ENCODE data around the gene IFIH1.

DNA sequence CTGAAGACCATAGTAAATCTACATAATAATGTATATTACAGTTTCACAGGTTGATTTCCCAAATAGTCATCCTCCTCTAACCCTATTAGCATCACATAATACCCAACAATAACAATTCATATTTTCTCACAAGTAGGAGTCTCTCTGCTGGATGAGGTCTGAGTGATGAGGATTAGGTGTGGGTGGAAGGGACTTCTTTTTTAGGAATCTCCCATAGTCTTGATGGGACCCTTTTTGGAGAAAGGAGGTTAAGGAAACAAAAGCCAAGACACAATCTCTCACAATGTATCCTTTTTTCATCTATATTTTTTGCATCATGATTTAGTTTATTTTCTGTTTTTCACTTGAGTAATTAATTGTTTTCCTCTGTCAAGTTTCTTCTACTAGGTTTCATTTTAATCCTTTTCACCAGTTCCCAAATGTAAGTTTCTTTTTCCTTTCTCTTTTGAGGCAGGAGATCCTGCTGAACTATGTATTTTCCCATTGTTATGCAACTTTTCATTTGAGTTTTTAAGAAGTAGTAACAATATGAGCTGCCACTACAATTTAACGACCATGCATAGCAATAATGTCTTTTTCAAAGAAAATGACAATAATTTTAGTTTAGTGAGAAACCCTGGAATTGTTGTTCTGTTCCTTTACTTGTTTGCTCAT lies 2.5 kb upstream of the IFIH1 start:
- TF ChIP-seq, protein P1, sequence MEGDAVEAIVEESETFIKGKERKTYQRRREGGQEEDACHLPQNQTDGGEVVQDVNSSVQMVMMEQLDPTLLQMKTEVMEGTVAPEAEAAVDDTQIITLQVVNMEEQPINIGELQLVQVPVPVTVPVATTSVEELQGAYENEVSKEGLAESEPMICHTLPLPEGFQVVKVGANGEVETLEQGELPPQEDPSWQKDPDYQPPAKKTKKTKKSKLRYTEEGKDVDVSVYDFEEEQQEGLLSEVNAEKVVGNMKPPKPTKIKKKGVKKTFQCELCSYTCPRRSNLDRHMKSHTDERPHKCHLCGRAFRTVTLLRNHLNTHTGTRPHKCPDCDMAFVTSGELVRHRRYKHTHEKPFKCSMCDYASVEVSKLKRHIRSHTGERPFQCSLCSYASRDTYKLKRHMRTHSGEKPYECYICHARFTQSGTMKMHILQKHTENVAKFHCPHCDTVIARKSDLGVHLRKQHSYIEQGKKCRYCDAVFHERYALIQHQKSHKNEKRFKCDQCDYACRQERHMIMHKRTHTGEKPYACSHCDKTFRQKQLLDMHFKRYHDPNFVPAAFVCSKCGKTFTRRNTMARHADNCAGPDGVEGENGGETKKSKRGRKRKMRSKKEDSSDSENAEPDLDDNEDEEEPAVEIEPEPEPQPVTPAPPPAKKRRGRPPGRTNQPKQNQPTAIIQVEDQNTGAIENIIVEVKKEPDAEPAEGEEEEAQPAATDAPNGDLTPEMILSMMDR (conservative IDR thresholded peaks at IDR 0.05; ENCODE audit: low read depth, low read length), result no peak
- no peak for TF ChIP-seq EZH2 (IDR thresholded peaks at IDR 0.05; ENCODE audit: low read length, unreplicated experiment)
- TF ChIP-seq EZH2phosphoT487 (IDR thresholded peaks at IDR 0.05; ENCODE audit: borderline replicate concordance, low read length), result no peak
